Measurements from ENCODE around the gene GID4.

Gene GID4

GRCh38 chr17:18105595-18105994 is 66.4 kb downstream of the GID4 start:
- no peak for DNase-seq

- DNase-seq: no peak
Observed at GRCh38 chr17:18106211-18106610, 67.0 kb downstream of the GID4 start.

- no peak for DNase-seq
Observed at GRCh38 chr17:18107061-18107790, 68.0 kb downstream of the GID4 start.

GRCh38 chr17:18107971-18108370 is 68.8 kb downstream of the GID4 start:
- no peak for DNase-seq

GRCh38 chr17:18108401-18109312 is 69.4 kb downstream of the GID4 start, which contains the start of gene MYO15A:
MYO15A (plus strand) TSS chr17:18108756; CDS start chr17:18118801, 10,045 bp downstream.
- DNase-seq: no peak

- DNase-seq: no peak
Observed at GRCh38 chr17:18109935-18110485, 70.8 kb downstream of the GID4 start.

GRCh38 chr17:18110636-18111145 is 71.5 kb downstream of the GID4 start:
- DNase-seq: no peak

- no peak for DNase-seq
Observed at GRCh38 chr17:18111330-18111971, 72.2 kb downstream of the GID4 start.

- no peak for DNase-seq
Observed at GRCh38 chr17:18115517-18115916, 76.3 kb downstream of the GID4 start.

GRCh38 chr17:18116078-18116477 is 76.9 kb downstream of the GID4 start:
- DNase-seq: no peak

GRCh38 chr17:18117533-18117932 is 78.3 kb downstream of the GID4 start:
- DNase-seq: no peak
